HFFc6 (cell line): Measurements from ENCODE around the gene ITGAV. TPM values are rescaled to one million over a fixed set of nuclear protein-coding genes. Genes with fewer than 3 reads are reported as not detected.

ENCODE experiments used
- DNase-seq: peaks from one replicate; pipeline ENCODE4 v3.0.0-alpha.2; 2018
- H3K27ac Mint-ChIP-seq: 2 replicates; pipeline ENCODE4 v1.8.0; 2020; ENCODE audit warnings: mild to moderate bottlenecking, mixed read lengths
- H3K27me3 Mint-ChIP-seq: 2 replicates; pipeline ENCODE4 v1.8.0; 2021; ENCODE audit warnings: mild to moderate bottlenecking, moderate library complexity, mixed read lengths; ENCODE audit not compliant: insufficient read depth
- H3K36me3 Mint-ChIP-seq: 2 replicates; pipeline ENCODE4 v1.8.0; 2021; ENCODE audit warnings: low read depth, mixed read lengths
- H3K4me1 Mint-ChIP-seq: 2 replicates; pipeline ENCODE4 v1.8.0; 2020; ENCODE audit warnings: low read depth, mixed read lengths
- H3K4me3 Mint-ChIP-seq: 2 replicates; pipeline ENCODE4 v1.8.0; 2020; ENCODE audit warnings: mild to moderate bottlenecking, moderate library complexity, mixed read lengths
- H3K9me3 Mint-ChIP-seq: 2 replicates; pipeline ENCODE4 v1.8.0; 2020; ENCODE audit warnings: mild to moderate bottlenecking, mixed read lengths
- total RNA-seq, 6 experiments: library from RNA; stranded (reverse); fragmentation: NEBNext Ultra II Directional; extraction: Animal tissue kit (Norgen Biotek cat#: 25700); gene quantifications; 2 replicates in 1 of 6; 3 replicates in 5 of 6; pipeline ENCODE4 v1.2.3, GENCODE V29; 2021
- TF ChIP-seq, protein P1 (sequence below): fragments of 200-600 bp; sonication (generic); IDR thresholded peaks from 2 replicates; pipeline ENCODE4 v1.5.0; 2021; ENCODE audit warnings: antibody characterized with exemption, mild to moderate bottlenecking

Gene ITGAV
- total RNA-seq, 6 experiments from 2014 or later, result 66.9 to 88.1 (median 80.7) TPM

DNA sequence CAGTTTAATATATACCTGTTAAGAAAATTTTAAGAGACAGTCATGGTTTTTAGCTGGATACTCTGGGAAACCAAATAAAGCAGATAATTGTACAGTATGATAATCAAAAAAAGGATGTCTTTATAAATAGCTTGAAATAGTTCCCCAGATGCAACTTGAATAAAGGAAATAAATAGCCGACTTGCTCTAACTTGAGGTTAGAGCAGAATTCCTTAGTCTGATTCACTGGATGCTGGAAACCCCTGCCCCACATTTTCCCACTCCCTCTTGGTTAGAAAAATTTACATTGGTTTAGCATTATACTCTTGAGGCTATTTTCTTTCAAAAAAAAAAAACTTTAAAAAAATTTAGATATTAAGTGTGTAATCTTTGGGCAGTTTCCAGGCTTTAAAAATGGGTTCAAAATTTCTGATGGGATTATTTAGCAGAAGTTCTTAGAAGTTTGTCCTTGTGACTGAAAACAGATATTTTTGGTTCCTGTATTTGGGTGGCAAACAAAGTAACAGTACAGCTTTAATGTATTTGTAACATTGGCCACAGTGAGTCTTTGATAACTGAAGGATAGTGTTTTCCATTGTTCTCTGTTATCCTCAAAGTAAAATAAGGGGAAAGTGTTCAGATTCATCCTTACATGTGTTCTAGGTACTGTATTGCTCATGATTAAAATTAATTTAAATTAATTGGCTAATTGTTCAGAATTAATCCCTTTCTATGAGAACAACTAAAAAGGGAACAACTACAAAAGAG is 39.6 kb downstream of the ITGAV start:
- H3K27ac Mint-ChIP-seq, result no peak overlapping the region
- H3K4me3 Mint-ChIP-seq, result no peak overlapping the region
- H3K27me3 Mint-ChIP-seq, result no peaks in the 10 kb centered on the region
- no peak for DNase-seq
- H3K4me1 Mint-ChIP-seq, result no peaks in the 10 kb centered on the region
- H3K36me3 Mint-ChIP-seq, result no peaks in the 10 kb centered on the region
- TF ChIP-seq, protein P1, sequence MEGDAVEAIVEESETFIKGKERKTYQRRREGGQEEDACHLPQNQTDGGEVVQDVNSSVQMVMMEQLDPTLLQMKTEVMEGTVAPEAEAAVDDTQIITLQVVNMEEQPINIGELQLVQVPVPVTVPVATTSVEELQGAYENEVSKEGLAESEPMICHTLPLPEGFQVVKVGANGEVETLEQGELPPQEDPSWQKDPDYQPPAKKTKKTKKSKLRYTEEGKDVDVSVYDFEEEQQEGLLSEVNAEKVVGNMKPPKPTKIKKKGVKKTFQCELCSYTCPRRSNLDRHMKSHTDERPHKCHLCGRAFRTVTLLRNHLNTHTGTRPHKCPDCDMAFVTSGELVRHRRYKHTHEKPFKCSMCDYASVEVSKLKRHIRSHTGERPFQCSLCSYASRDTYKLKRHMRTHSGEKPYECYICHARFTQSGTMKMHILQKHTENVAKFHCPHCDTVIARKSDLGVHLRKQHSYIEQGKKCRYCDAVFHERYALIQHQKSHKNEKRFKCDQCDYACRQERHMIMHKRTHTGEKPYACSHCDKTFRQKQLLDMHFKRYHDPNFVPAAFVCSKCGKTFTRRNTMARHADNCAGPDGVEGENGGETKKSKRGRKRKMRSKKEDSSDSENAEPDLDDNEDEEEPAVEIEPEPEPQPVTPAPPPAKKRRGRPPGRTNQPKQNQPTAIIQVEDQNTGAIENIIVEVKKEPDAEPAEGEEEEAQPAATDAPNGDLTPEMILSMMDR, result no peak
- no peaks in the 10 kb centered on the region for H3K9me3 Mint-ChIP-seq

- Mint-ChIP-seq H3K4me3 (no peak overlapping the region), H3K36me3 (no peaks in the 10 kb centered on the region), H3K27ac (no peak overlapping the region), H3K4me1 (no peaks in the 10 kb centered on the region), H3K27me3 (no peaks in the 10 kb centered on the region), H3K9me3 (no peaks in the 10 kb centered on the region)
- TF ChIP-seq, protein P1, result no peak
- no peak for DNase-seq
Observed at GRCh38 chr2:186632417-186632816, 42.6 kb downstream of the ITGAV start.

DNA sequence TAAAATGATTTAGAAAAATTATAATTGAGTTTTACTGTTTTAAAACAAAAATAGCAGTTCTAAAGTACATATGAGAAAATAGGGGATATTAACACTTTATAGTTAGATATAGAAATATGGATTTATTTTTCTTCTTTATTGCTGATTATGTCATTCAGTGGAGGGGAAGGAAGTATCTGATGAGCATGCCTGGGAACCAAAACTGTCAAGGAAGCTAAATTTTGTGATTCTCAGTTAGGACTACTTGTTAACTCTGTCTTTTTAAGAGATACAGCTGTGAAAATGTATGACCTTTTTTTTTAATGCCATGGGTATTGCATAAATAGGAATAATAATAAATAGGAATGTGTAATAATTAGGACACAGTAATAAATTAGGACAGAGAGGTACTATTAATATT is 44.8 kb downstream of the ITGAV start:
- H3K36me3 Mint-ChIP-seq, result no peaks in the 10 kb centered on the region
- peaks cover 6% of the 10 kb centered on the region for H3K4me1 Mint-ChIP-seq
- no peak overlapping the region for H3K4me3 Mint-ChIP-seq
- TF ChIP-seq, protein P1, result no peak
- H3K27ac Mint-ChIP-seq, result no peak overlapping the region
- no peak for DNase-seq
- no peaks in the 10 kb centered on the region for H3K27me3 Mint-ChIP-seq
- no peaks in the 10 kb centered on the region for H3K9me3 Mint-ChIP-seq

- H3K27ac Mint-ChIP-seq, result no peak overlapping the region
- no peak for DNase-seq
- H3K4me3 Mint-ChIP-seq, result no peak overlapping the region
- H3K4me1 Mint-ChIP-seq, result peaks cover 21% of the 10 kb centered on the region
- no peaks in the 10 kb centered on the region for H3K36me3 Mint-ChIP-seq
- no peaks in the 10 kb centered on the region for H3K27me3 Mint-ChIP-seq
- TF ChIP-seq, protein P1, result no peak
- no peaks in the 10 kb centered on the region for H3K9me3 Mint-ChIP-seq
Observed at GRCh38 chr2:186636800-186637496, 47.1 kb downstream of the ITGAV start.

GRCh38 chr2:186637497-186637800 is 47.6 kb downstream of the ITGAV start:
- Mint-ChIP-seq H3K27me3 (no peaks in the 10 kb centered on the region), H3K4me1 (peaks cover 21% of the 10 kb centered on the region), H3K4me3 (no peak overlapping the region), H3K9me3 (no peaks in the 10 kb centered on the region), H3K27ac (no peak overlapping the region; the same call in 1 of the 2 replicates), H3K36me3 (no peaks in the 10 kb centered on the region)
- TF ChIP-seq, protein P1, result no peak
- DNase-seq, result no peak
